Measurements from ENCODE around the gene ZNF407.

Gene ZNF407

GRCh38 chr18:74796841-74797576 is 199.3 kb downstream of the ZNF407 start:
- no peak for DNase-seq

GRCh38 chr18:74797577-74798151 is 200.0 kb downstream of the ZNF407 start:
- DNase-seq, result no peak

- no peak for DNase-seq
These were observed 201.9 kb downstream of the ZNF407 start for GRCh38 chr18:74799542-74799941.

- DNase-seq, result no peak
These were observed 202.4 kb downstream of the ZNF407 start for GRCh38 chr18:74800098-74800497.

GRCh38 chr18:74803117-74803516 is 205.4 kb downstream of the ZNF407 start:
- no peak for DNase-seq

- DNase-seq, result no peak
These were observed 206.1 kb downstream of the ZNF407 start for GRCh38 chr18:74803769-74804168.

GRCh38 chr18:74804677-74805076 is 207.0 kb downstream of the ZNF407 start:
- no peak for DNase-seq

- no peak for DNase-seq
These were observed 208.4 kb downstream of the ZNF407 start for GRCh38 chr18:74806073-74806472.

GRCh38 chr18:74806700-74807416 is 209.2 kb downstream of the ZNF407 start:
- DNase-seq, result no peak

- DNase-seq, result no peak
These were observed 219.9 kb downstream of the ZNF407 start for GRCh38 chr18:74817576-74817975.

GRCh38 chr18:74818516-74819175 is 221.0 kb downstream of the ZNF407 start:
- DNase-seq, result no peak

GRCh38 chr18:74819433-74820059 is 221.9 kb downstream of the ZNF407 start:
- DNase-seq, result no peak

- no peak for DNase-seq
These were observed 222.6 kb downstream of the ZNF407 start for GRCh38 chr18:74820160-74820780.

GRCh38 chr18:74825460-74825859 is 227.8 kb downstream of the ZNF407 start:
- no peak for DNase-seq

- DNase-seq, result no peak
These were observed 228.9 kb downstream of the ZNF407 start for GRCh38 chr18:74826572-74826971.

GRCh38 chr18:74828200-74828599 is 230.5 kb downstream of the ZNF407 start:
- DNase-seq, result no peak

GRCh38 chr18:74831571-74832250 is 234.0 kb downstream of the ZNF407 start:
- DNase-seq, result no peak

GRCh38 chr18:74832381-74832780 is 234.7 kb downstream of the ZNF407 start:
- no peak for DNase-seq

GRCh38 chr18:74832999-74833398 is 235.3 kb downstream of the ZNF407 start:
- DNase-seq, result no peak

GRCh38 chr18:74834424-74835309 is 237.0 kb downstream of the ZNF407 start:
- DNase-seq, result no peak
